Activated CD8-positive, alpha-beta T cell treated with anti-CD3 and anti-CD28 coated beads for 36 hours (primary cell): Measurements from ENCODE around the gene RPLP1. TPM values are rescaled to one million over a fixed set of nuclear protein-coding genes. Genes with fewer than 3 reads are reported as not detected.

Experiments used
- ATAC-seq: fragments of 200-7000 bp; cut with Tn5 transposase; one replicate; pipeline ENCODE4 v1.10.0; 2021; ENCODE audit warnings: mild to moderate bottlenecking, moderate library complexity
- CTCF ChIA-PET: fragments of 350-600 bp; sonication (Branson Sonifier 250); formaldehyde crosslinking; loops from one replicate; lab custom pipeline; 2021; ENCODE audit warnings: antibody characterized with exemption; lab: Charles Lee
- POLR2A ChIA-PET: fragments of 350-600 bp; sonication (Branson Sonifier 250); formaldehyde crosslinking; loops from one replicate; lab custom pipeline; 2021; ENCODE audit warnings: antibody characterized with exemption; lab: Charles Lee
- DNase-seq: peaks from one replicate; pipeline ENCODE4 v3.0.0-alpha.2; 2020
- H3K27ac Mint-ChIP-seq: one replicate; pipeline ENCODE4 v1.8.0; 2021; ENCODE audit warnings: mild to moderate bottlenecking, mixed read lengths
- H3K27me3 Mint-ChIP-seq: one replicate; pipeline ENCODE4 v1.8.0; 2021; ENCODE audit warnings: mixed read lengths
- H3K36me3 Mint-ChIP-seq: one replicate; pipeline ENCODE4 v1.8.0; 2021; ENCODE audit warnings: low read depth, mixed read lengths
- H3K4me1 Mint-ChIP-seq: one replicate; pipeline ENCODE4 v1.8.0; 2021; ENCODE audit warnings: low read depth, mixed read lengths
- H3K4me3 Mint-ChIP-seq: one replicate; pipeline ENCODE4 v1.8.0; 2021; ENCODE audit warnings: mild to moderate bottlenecking, moderate library complexity, mixed read lengths
- H3K9me3 Mint-ChIP-seq: one replicate; pipeline ENCODE4 v1.8.0; 2021; ENCODE audit warnings: mixed read lengths
- intact Hi-C: fragments of 100-400 bp; cut with micrococcal nuclease; formaldehyde crosslinking; loops from one replicate; pipeline ENCODE4 v1.10.0; 2022
- total RNA-seq, 2 experiments: library from RNA; stranded (reverse); gene quantifications; one replicate each; pipeline ENCODE4 v1.2.3, GENCODE V29; 2021
- TF ChIP-seq, protein P1 (sequence below): fragments of 200-600 bp; IDR thresholded peaks from one replicate; pipeline ENCODE4 v1.8.0; 2022; ENCODE audit warnings: antibody characterized with exemption, mild to moderate bottlenecking

The RPLP1 gene
- total RNA-seq, 2 experiments from 2014 or later: 2,583 to 2,701 TPM

DNA sequence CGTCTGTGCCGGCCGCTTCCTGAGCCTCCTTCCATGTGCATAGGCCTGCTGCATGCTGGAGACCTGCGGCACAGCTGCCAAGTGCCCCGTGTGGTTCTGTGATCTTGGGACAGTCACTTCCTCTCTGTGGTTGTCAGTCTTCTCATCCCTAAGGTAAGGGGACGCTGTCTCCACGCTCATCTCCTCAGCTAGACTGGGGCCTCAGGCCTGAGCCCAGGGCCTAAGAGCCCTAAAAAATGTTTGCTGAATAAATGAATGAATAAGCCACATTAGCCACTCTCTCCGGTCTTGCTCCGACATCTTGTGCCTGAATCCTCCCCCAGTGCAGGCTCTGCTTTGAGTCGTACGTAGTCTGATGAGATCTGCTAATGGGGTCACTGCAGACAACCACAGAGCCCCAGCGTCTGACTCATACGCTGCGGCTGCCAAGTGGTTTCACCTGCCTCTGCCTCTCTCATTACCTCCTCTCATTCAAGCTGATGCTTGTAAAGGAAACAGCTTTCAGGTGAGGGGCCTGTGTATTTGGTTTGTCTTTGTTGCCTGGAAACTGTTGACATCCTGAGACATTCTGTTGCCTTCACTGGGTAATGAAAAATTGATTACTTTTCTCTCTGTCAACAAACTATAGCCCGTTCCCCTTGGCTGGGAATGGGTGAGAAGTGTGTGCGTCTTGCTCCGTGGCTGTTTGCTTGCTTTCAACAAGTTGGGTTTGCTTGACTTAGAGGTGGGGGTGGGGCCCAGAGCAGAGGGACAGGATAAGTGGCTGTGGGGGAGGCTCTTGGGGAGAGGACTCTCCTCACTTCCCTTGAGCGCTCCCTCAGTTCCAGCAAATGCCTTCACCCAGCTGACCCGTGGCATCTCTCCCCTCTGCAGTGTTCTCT is 15.9 kb downstream of the RPLP1 start:
- ATAC-seq: peak; percentile 95
- POLR2A ChIA-PET: interaction anchor here (0.8 to 10.7 kb wide), 5 partner anchors 10 to 631 kb away, joined by 3 to 225 read pairs (median 3); partner anchors contain the start of gene RPLP1
- no peaks in the 10 kb centered on the region for H3K9me3 Mint-ChIP-seq
- CTCF ChIA-PET: interaction anchor here (1.2 to 2.3 kb wide), 4 partner anchors 8 to 629 kb away, joined by 3 to 11 read pairs (median 6); partner anchors contain the start of gene TLE3
- H3K4me3 Mint-ChIP-seq: peak overlapping the region; percentile 50
- TF ChIP-seq, protein P1, sequence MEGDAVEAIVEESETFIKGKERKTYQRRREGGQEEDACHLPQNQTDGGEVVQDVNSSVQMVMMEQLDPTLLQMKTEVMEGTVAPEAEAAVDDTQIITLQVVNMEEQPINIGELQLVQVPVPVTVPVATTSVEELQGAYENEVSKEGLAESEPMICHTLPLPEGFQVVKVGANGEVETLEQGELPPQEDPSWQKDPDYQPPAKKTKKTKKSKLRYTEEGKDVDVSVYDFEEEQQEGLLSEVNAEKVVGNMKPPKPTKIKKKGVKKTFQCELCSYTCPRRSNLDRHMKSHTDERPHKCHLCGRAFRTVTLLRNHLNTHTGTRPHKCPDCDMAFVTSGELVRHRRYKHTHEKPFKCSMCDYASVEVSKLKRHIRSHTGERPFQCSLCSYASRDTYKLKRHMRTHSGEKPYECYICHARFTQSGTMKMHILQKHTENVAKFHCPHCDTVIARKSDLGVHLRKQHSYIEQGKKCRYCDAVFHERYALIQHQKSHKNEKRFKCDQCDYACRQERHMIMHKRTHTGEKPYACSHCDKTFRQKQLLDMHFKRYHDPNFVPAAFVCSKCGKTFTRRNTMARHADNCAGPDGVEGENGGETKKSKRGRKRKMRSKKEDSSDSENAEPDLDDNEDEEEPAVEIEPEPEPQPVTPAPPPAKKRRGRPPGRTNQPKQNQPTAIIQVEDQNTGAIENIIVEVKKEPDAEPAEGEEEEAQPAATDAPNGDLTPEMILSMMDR: no peak
- intact Hi-C loops: loop anchor here (5.0 kb wide), 2 partner anchors 289 to 629 kb away; partner anchors contain the start of gene TLE3
- H3K27ac Mint-ChIP-seq: peak overlapping the region; percentile 91
- peaks cover 34% of the 10 kb centered on the region for H3K4me1 Mint-ChIP-seq
- peaks cover 3% of the 10 kb centered on the region for H3K27me3 Mint-ChIP-seq
- DNase-seq: peak; percentile 95
- H3K36me3 Mint-ChIP-seq: no peaks in the 10 kb centered on the region

DNA sequence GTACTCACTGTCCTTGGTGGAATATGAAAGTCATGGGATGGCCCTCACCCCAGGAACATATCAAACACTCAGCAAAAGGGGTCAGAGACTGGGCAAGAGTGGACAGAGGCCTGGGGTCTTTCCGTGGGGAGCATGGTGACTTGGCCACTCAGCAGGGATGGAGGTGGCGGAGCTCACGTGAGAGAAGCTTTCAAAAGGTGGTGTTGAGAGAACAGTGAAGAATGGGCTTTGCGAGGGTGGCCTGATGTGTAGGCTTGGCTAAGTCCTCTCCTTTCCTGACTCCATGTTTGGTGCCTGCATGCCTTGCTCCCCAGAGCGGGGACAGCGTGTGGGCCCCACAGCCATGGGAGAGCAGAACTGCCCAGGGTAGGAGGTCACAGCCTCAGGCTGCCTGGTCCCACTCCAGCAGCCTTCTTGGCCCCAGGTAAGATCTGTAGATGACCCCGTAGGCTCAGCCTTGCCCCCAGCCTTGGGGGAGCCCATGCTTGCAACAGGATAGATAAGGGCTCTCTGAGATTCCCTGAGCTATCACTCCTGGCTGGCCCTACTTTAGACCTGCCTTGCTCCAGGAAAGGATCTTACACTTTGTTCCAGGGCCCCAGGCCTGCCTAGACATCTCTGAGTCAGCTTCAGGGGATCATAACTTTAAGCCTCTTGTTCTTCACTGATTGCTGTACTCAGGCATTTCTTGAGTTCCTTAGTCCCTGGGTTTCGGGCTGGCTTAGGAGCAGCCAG is 17.0 kb downstream of the RPLP1 start:
- Mint-ChIP-seq H3K27me3 (peaks cover 3% of the 10 kb centered on the region), H3K9me3 (no peaks in the 10 kb centered on the region), H3K36me3 (no peaks in the 10 kb centered on the region), H3K4me3 (no peak overlapping the region), H3K27ac (peak overlapping the region; percentile 91), H3K4me1 (peaks cover 32% of the 10 kb centered on the region)
- CTCF ChIA-PET: interaction anchor here (2.3 kb wide), 1 partner anchor 9 kb away, joined by 11 read pairs; no protein-coding TSS in a partner anchor
- ATAC-seq (no peak), DNase-seq (no peak)
- intact Hi-C loops: loop anchor here (5.0 to 10.0 kb wide), 3 partner anchors 288 to 995 kb away; partner anchors contain the start of gene TLE3
- TF ChIP-seq, protein P1: no peak
- POLR2A ChIA-PET: interaction anchor here (1.2 to 10.7 kb wide), 2 partner anchors 9 to 15 kb away, joined by 3 to 225 read pairs; partner anchors contain the start of gene RPLP1

DNA sequence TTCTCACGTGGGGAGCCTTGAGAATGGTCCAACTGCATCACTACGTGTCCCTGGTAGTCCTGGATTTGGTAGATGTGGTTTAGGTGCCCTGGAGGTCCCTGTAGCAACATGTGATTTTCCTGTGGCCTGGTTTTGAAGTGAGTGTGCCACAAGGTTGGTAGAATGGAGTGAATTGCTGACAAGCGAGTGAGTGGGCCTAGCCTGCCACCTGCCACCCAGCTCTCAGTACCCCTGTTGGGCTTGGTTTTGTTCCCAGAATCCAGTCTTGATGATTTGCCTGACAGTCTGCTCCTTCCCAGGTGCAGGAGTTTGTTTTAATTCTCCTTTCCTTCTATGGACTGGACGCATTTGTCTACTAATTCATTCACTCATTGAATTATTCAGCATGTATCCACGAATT is 19.4 kb downstream of the RPLP1 start:
- DNase-seq (no peak), ATAC-seq (no peak)
- intact Hi-C loops: loop anchor here (10.0 kb wide), 1 partner anchor 993 kb away; no protein-coding TSS in a partner anchor
- Mint-ChIP-seq H3K4me1 (peaks cover 26% of the 10 kb centered on the region), H3K27me3 (peaks cover 6% of the 10 kb centered on the region), H3K36me3 (no peaks in the 10 kb centered on the region), H3K4me3 (no peak overlapping the region), H3K27ac (no peak overlapping the region), H3K9me3 (no peaks in the 10 kb centered on the region)
- TF ChIP-seq, protein P1: no peak
- ChIA-PET CTCF (no interaction called here), POLR2A (no interaction called here)

DNA sequence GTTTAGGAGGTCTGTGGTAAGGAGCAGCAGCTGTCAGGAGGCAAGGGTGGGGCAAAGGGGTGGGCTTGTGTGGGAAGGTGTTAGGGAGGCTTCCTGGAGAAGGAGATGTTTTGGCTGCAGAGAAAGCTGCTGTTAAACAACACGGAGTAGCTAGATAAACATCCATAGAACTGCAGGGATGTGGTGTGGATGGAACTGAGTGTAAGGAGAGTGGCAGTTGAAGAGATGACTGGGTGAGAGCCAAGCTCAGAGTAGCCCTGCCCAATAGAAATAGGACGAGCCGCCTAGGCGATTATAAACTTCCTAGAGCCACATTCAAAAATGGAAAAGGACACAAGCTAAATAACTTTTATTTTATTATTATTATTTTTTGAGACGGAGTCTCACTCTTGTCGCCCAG is 19.9 kb downstream of the RPLP1 start:
- ChIA-PET CTCF (no interaction called here), POLR2A (no interaction called here)
- Mint-ChIP-seq H3K27me3 (peaks cover 6% of the 10 kb centered on the region), H3K4me3 (no peak overlapping the region), H3K27ac (no peak overlapping the region), H3K9me3 (no peaks in the 10 kb centered on the region), H3K36me3 (no peaks in the 10 kb centered on the region), H3K4me1 (peaks cover 21% of the 10 kb centered on the region)
- TF ChIP-seq, protein P1: no peak
- intact Hi-C loops: loop anchor here (10.0 kb wide), 1 partner anchor 992 kb away; no protein-coding TSS in a partner anchor
- ATAC-seq (no peak), DNase-seq (no peak)
